Mesodermal cell (in vitro differentiated cells): Measurements from ENCODE around the gene JAG2.

Experiments
- H3K27ac ChIP-seq: 2 replicates; pipeline ENCODE4 v1.7.0; 2013; ENCODE audit warnings: mild to moderate bottlenecking, low read depth, low read length, moderate library complexity; ENCODE audit not compliant: severe bottlenecking
- H3K36me3 ChIP-seq: 2 replicates; pipeline ENCODE4 v1.7.1; 2013; ENCODE audit warnings: mild to moderate bottlenecking, low read length, moderate library complexity; ENCODE audit not compliant: control insufficient read depth, insufficient read depth
- H3K4me1 ChIP-seq: one replicate; pipeline ENCODE4 v1.7.1; 2013; ENCODE audit warnings: mild to moderate bottlenecking, low read length; ENCODE audit not compliant: insufficient read depth, control insufficient read depth, poor library complexity, severe bottlenecking
- H3K4me3 ChIP-seq: 2 replicates; pipeline ENCODE4 v1.7.0; 2013; ENCODE audit warnings: low read length, control low read depth, mild to moderate bottlenecking; ENCODE audit not compliant: insufficient read depth, poor library complexity, severe bottlenecking; ENCODE audit errors: extremely low read depth
- H3K9me3 ChIP-seq: 2 replicates; pipeline ENCODE4 v1.7.1; 2013; ENCODE audit warnings: mild to moderate bottlenecking, low read length, moderate library complexity; ENCODE audit not compliant: control insufficient read depth
- WGBS, 2 experiments: methylation state at CpG; one replicate each; pipeline ENCODE4 v1.1.5; 2013; ENCODE audit warnings: missing lambda C conversion rate in 2 of 2; ENCODE audit not compliant: insufficient coverage in 2 of 2; 5-methylcytosine and 5-hydroxymethylcytosine counted together

JAG2 gene

GRCh38 chr14:105094193-105094907 is 74.2 kb downstream of the JAG2 start:
- Histone ChIP-seq H3K27ac (no peak overlapping the region), H3K4me3 (peak overlapping the region; percentile 50), H3K36me3 (no peaks in the 10 kb centered on the region), H3K4me1 (peaks cover 14% of the 10 kb centered on the region), H3K9me3 (no peaks in the 10 kb centered on the region)
- WGBS, 2 experiments, result 67 to 79% methylated on average over 8 to 12 of the region's 14 CpGs

GRCh38 chr14:105093431-105094192 is 75.0 kb downstream of the JAG2 start:
- H3K27ac ChIP-seq, result peak overlapping the region; percentile 59
- no peaks in the 10 kb centered on the region for H3K36me3 ChIP-seq
- H3K4me3 ChIP-seq, result peak overlapping the region; percentile 50
- WGBS, 2 experiments, result 1% methylated on average over 43 to 49 of the region's 76 CpGs
- H3K4me1 ChIP-seq, result peaks cover 18% of the 10 kb centered on the region
- no peaks in the 10 kb centered on the region for H3K9me3 ChIP-seq

DNA sequence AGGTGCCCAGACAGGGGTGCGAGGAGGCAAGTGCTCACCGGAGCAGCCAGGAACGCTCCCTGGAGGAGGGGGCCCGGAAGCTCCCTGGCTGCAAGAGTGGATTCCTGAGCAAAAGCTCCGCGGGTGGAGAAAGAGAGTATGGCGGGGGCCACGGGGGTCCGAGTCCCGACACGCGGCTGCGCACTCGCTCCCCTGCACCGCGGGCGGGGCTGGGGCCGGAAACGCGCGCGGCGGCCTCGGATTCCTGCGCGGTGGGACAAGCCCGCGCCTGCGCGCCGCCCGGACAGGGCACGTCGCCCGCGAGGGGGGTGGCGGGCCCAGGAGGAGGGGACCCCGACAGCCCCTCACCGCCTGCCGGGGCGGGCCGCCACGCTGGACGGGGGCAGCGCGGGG is 75.5 kb downstream of the JAG2 start:
- Histone ChIP-seq H3K4me1 (peaks cover 23% of the 10 kb centered on the region), H3K4me3 (peak overlapping the region; percentile 50), H3K9me3 (no peaks in the 10 kb centered on the region), H3K36me3 (no peaks in the 10 kb centered on the region), H3K27ac (no peak overlapping the region)
- 3 to 5% methylated on average over 32 to 37 of the region's 46 CpGs for WGBS, 2 experiments

GRCh38 chr14:105092171-105093037 is 76.2 kb downstream of the JAG2 start:
- H3K4me3 ChIP-seq, result peak overlapping the region; percentile 50
- 54 to 60% methylated on average over 17 to 20 of the region's 25 CpGs for WGBS, 2 experiments
- H3K9me3 ChIP-seq, result no peaks in the 10 kb centered on the region
- H3K36me3 ChIP-seq, result no peaks in the 10 kb centered on the region
- peak overlapping the region; percentile 36 for H3K27ac ChIP-seq
- peaks cover 27% of the 10 kb centered on the region for H3K4me1 ChIP-seq

DNA sequence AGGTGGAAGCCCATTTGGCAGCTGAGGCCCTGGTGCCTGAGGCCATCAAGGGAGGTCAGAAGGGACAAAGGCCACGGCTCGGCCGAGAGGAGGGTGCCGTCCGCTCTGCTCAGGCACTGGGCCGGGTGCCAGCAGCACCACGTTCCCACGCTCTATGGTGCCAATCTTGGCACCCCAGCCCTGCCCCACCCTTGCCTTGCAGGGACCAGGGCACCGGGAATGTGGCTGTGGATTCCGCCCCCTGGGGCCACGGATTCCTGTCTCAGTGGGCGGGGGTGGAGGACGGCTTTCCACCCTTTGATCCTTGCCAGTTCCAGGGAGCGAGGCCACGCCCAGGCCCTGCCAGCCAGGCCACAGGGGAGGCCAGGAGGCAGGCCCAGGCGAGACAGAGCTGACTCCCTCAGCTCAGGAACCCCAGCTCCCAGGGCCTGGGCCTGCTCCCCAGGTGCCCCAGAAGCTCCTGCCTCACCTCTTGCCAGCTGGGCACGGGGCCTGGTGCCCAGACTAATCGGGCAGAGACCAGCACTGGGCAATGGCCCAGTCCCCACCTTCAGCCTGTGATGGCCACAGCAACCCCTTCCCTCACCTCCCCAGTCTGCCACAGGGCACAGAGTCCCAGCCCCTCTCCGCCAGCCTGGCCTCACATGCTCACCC is 76.9 kb downstream of the JAG2 start:
- no peak overlapping the region for H3K4me3 ChIP-seq
- no peaks in the 10 kb centered on the region for H3K9me3 ChIP-seq
- no peak overlapping the region for H3K27ac ChIP-seq
- no peaks in the 10 kb centered on the region for H3K36me3 ChIP-seq
- H3K4me1 ChIP-seq, result peaks cover 27% of the 10 kb centered on the region
- WGBS, 2 experiments, result 81 to 82% methylated on average over 18 of the region's 19 CpGs

GRCh38 chr14:105091054-105091516 is 77.5 kb downstream of the JAG2 start:
- no peak overlapping the region for H3K4me3 ChIP-seq
- no peaks in the 10 kb centered on the region for H3K36me3 ChIP-seq
- WGBS, 2 experiments, result 90 to 97% methylated on average over 6 to 9 of the region's 9 CpGs
- H3K4me1 ChIP-seq, result peaks cover 30% of the 10 kb centered on the region
- H3K9me3 ChIP-seq, result no peaks in the 10 kb centered on the region
- no peak overlapping the region for H3K27ac ChIP-seq
